Measurements from ENCODE around the gene FBXL17. TPM values are rescaled to one million over a fixed set of nuclear protein-coding genes. Genes with fewer than 3 reads are reported as not detected.

The FBXL17 gene
- polyA plus RNA-seq, 1 of the 3 experiments (the other 2 are of a cell fraction), result 4.4 TPM

DNA sequence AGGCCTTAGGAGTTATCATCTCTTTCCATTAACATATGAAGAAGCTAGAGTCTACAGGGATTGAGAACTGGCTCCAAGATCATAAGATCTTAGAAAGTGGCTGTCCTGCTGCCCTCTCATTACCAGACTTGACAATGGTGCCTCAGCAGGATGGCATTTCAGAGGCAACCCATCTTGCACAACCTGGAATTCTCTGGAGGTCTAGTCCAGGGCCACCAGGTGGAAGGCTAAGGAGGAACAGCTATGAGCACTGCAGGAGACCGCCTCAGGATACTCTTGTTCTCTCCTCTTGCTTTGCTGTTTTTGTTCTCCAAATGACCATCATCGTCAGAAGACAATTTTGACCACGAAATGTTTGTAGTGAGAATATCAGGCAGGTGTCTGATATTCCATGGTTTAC lies 322.6 kb downstream of the FBXL17 start:
- no peak for DNase-seq
- H2AFZ ChIP-seq (ENCODE audit: low read depth), result no peak overlapping the region
- TF ChIP-seq POLR2AphosphoS5 (IDR thresholded peaks at IDR 0.05; ENCODE audit: low read depth, low read length) (no peak), MAX (IDR thresholded peaks at IDR 0.05; ENCODE audit: low read depth) (no peak), NRF1 (IDR thresholded peaks at IDR 0.05; ENCODE audit: low read depth, low read length) (no peak)
- no peaks in the 10 kb centered on the region for H4K20me1 ChIP-seq (ENCODE audit: insufficient read depth)
- no peak overlapping the region for H3K4me3 ChIP-seq (ENCODE audit: low read depth in 2 of 2, low read length in 1 of 2)
- 95% methylated on average over 3 of the region's 3 CpGs for WGBS (ENCODE audit: low lambda C conversion rate)
- H3K79me2 ChIP-seq (ENCODE audit: insufficient read depth), result no peaks in the 10 kb centered on the region
- no peaks in the 10 kb centered on the region for H3K9me3 ChIP-seq
- ChIA-PET CTCF (no interaction called here), POLR2A (no interaction called here)
- no peaks in the 10 kb centered on the region for H3K27me3 ChIP-seq (ENCODE audit: insufficient read depth)
- H3K27ac ChIP-seq (ENCODE audit: low read depth in 2 of 2, low read length in 1 of 2), result no peak overlapping the region
- no peak overlapping the region for H3K9ac ChIP-seq
- H3K36me3 ChIP-seq (replicated peaks in 1 of 2; ENCODE audit: control insufficient read depth in 1 of 2, insufficient read depth in 2 of 2, low read length in 1 of 2), result no peaks in the 10 kb centered on the region
- H3K4me1 ChIP-seq (ENCODE audit: control insufficient read depth in 1 of 2, insufficient read depth in 2 of 2, low read depth in 1 of 2, low read length in 1 of 2), result peaks cover 0 to 2% of the 10 kb centered on the region in 2 experiments; a peak in 2 of 4 replicates
- H3K4me2 ChIP-seq, result no peak overlapping the region
- no peaks in the 10 kb centered on the region for H3F3A ChIP-seq (replicated peaks; ENCODE audit: insufficient read depth)
- no peaks in the 10 kb centered on the region for H3K9me2 ChIP-seq

DNA sequence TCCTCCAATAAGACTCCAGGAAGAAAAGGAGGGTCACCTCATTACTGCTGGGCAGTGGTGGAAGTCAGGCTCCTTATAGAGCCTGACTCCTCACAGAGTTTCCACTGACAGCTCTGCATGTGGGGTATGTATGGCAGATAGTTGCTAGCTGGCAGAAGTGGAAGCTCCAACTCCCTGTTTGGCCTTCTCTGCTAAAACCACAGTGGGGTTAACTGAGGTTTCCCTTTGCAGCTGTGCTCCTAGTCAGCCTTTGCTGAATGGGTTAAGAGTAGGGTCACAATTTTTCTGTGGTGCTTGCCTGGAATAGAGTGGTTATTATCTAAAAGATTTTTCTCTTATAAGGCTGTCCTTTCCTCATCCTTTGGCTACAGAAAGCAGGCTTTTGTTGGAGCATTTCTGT lies 327.5 kb downstream of the FBXL17 start:
- no peaks in the 10 kb centered on the region for H3K79me2 ChIP-seq (ENCODE audit: insufficient read depth)
- H3K4me3 ChIP-seq (ENCODE audit: low read depth in 2 of 2, low read length in 1 of 2), result no peak overlapping the region
- no peaks in the 10 kb centered on the region for H3K4me1 ChIP-seq (ENCODE audit: control insufficient read depth in 1 of 2, insufficient read depth in 2 of 2, low read depth in 1 of 2, low read length in 1 of 2)
- no peak overlapping the region for H3K4me2 ChIP-seq
- no peak for TF ChIP-seq TEAD4 (IDR thresholded peaks at IDR 0.05; ENCODE audit: borderline replicate concordance, insufficient read depth)
- no peak overlapping the region for H3K27ac ChIP-seq (ENCODE audit: low read depth in 2 of 2, low read length in 1 of 2)
- ChIA-PET POLR2A (no interaction called here), CTCF (no interaction called here)
- no peaks in the 10 kb centered on the region for H3F3A ChIP-seq (replicated peaks; ENCODE audit: insufficient read depth)
- no peaks in the 10 kb centered on the region for H4K20me1 ChIP-seq (ENCODE audit: insufficient read depth)
- DNase-seq, result no peak
- no peak overlapping the region for H2AFZ ChIP-seq (ENCODE audit: low read depth)
- no peak overlapping the region for H3K9ac ChIP-seq
- H3K36me3 ChIP-seq (replicated peaks in 1 of 2; ENCODE audit: control insufficient read depth in 1 of 2, insufficient read depth in 2 of 2, low read length in 1 of 2), result no peaks in the 10 kb centered on the region
- no peaks in the 10 kb centered on the region for H3K9me2 ChIP-seq
- H3K27me3 ChIP-seq (ENCODE audit: insufficient read depth), result no peaks in the 10 kb centered on the region
- H3K9me3 ChIP-seq, result no peaks in the 10 kb centered on the region

- H3K27ac ChIP-seq (ENCODE audit: low read depth in 2 of 2, low read length in 1 of 2), result no peak overlapping the region
- POLR2A ChIA-PET, result no interaction called here
- no peaks in the 10 kb centered on the region for H3K4me1 ChIP-seq (ENCODE audit: control insufficient read depth in 1 of 2, insufficient read depth in 2 of 2, low read depth in 1 of 2, low read length in 1 of 2)
- no peak overlapping the region for H3K4me2 ChIP-seq
- no peak overlapping the region for H3K4me3 ChIP-seq (ENCODE audit: low read depth in 2 of 2, low read length in 1 of 2)
- H2AFZ ChIP-seq (ENCODE audit: low read depth), result no peak overlapping the region
- CTCF ChIA-PET, result no interaction called here
- 83% methylated on average over 9 of the region's 13 CpGs for WGBS (ENCODE audit: low lambda C conversion rate)
- no peak for DNase-seq
- no peaks in the 10 kb centered on the region for H3K27me3 ChIP-seq (ENCODE audit: insufficient read depth)
- no peaks in the 10 kb centered on the region for H3K9me2 ChIP-seq
- no peaks in the 10 kb centered on the region for H3K9me3 ChIP-seq
- no peaks in the 10 kb centered on the region for H4K20me1 ChIP-seq (ENCODE audit: insufficient read depth)
- H3F3A ChIP-seq (replicated peaks; ENCODE audit: insufficient read depth), result no peaks in the 10 kb centered on the region
- H3K36me3 ChIP-seq (replicated peaks in 1 of 2; ENCODE audit: control insufficient read depth in 1 of 2, insufficient read depth in 2 of 2, low read length in 1 of 2), result no peaks in the 10 kb centered on the region
- H3K79me2 ChIP-seq (ENCODE audit: insufficient read depth), result no peaks in the 10 kb centered on the region
- H3K9ac ChIP-seq, result no peak overlapping the region
- TF ChIP-seq RFX5 (IDR thresholded peaks at IDR 0.05; ENCODE audit: low read length), result no peak
- TF ChIP-seq MEF2A (IDR thresholded peaks at IDR 0.05; ENCODE audit: borderline replicate concordance, low read depth), result no peak
- TF ChIP-seq TCF12 (IDR thresholded peaks at IDR 0.05), result no peak
- no peak for TF ChIP-seq FOSL2 (IDR thresholded peaks at IDR 0.05; ENCODE audit: borderline replicate concordance, low read depth)
- no peak for TF ChIP-seq USF2 (IDR thresholded peaks at IDR 0.05; ENCODE audit: borderline replicate concordance, low read depth, low read length)
- no peak for TF ChIP-seq ELF1 (IDR thresholded peaks at IDR 0.05)
- no peak for TF ChIP-seq EP300 (IDR thresholded peaks at IDR 0.05; ENCODE audit: borderline replicate concordance in 1 of 2, low read depth in 1 of 2, low read length in 1 of 2)
- TF ChIP-seq REST (IDR thresholded peaks at IDR 0.05; ENCODE audit: low read depth, low read length), result no peak
- no peak for TF ChIP-seq JUND (IDR thresholded peaks at IDR 0.05)
- no peak for TF ChIP-seq MAX (IDR thresholded peaks at IDR 0.05; ENCODE audit: low read depth)
- TF ChIP-seq, protein P1, sequence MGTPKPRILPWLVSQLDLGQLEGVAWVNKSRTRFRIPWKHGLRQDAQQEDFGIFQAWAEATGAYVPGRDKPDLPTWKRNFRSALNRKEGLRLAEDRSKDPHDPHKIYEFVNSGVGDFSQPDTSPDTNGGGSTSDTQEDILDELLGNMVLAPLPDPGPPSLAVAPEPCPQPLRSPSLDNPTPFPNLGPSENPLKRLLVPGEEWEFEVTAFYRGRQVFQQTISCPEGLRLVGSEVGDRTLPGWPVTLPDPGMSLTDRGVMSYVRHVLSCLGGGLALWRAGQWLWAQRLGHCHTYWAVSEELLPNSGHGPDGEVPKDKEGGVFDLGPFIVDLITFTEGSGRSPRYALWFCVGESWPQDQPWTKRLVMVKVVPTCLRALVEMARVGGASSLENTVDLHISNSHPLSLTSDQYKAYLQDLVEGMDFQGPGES (IDR thresholded peaks at IDR 0.05; ENCODE audit: low read depth, low read length), result no peak
Measured at GRCh38 chr5:108046955-108047670, 334.8 kb downstream of the FBXL17 start.

All from SK-N-SH (cell line).